Activated CD8-positive, alpha-beta T cell treated with anti-CD3 and anti-CD28 coated beads for 36 hours (primary cell): ENCODE measurements around the gene ASB1. TPM values are rescaled to one million over a fixed set of nuclear protein-coding genes. Genes with fewer than 3 reads are reported as not detected.

Source experiments
- ATAC-seq: fragments of 200-7000 bp; cut with Tn5 transposase; one replicate; pipeline ENCODE4 v1.10.0; 2021; ENCODE audit warnings: mild to moderate bottlenecking, moderate library complexity
- CTCF ChIA-PET: fragments of 350-600 bp; sonication (Branson Sonifier 250); formaldehyde crosslinking; loops from one replicate; lab custom pipeline; 2021; ENCODE audit warnings: antibody characterized with exemption; lab: Charles Lee
- POLR2A ChIA-PET: fragments of 350-600 bp; sonication (Branson Sonifier 250); formaldehyde crosslinking; loops from one replicate; lab custom pipeline; 2021; ENCODE audit warnings: antibody characterized with exemption; lab: Charles Lee
- DNase-seq: peaks from one replicate; pipeline ENCODE4 v3.0.0-alpha.2; 2020
- H3K27ac Mint-ChIP-seq: one replicate; pipeline ENCODE4 v1.8.0; 2021; ENCODE audit warnings: mild to moderate bottlenecking, mixed read lengths
- H3K27me3 Mint-ChIP-seq: one replicate; pipeline ENCODE4 v1.8.0; 2021; ENCODE audit warnings: mixed read lengths
- H3K36me3 Mint-ChIP-seq: one replicate; pipeline ENCODE4 v1.8.0; 2021; ENCODE audit warnings: low read depth, mixed read lengths
- H3K4me1 Mint-ChIP-seq: one replicate; pipeline ENCODE4 v1.8.0; 2021; ENCODE audit warnings: low read depth, mixed read lengths
- H3K4me3 Mint-ChIP-seq: one replicate; pipeline ENCODE4 v1.8.0; 2021; ENCODE audit warnings: mild to moderate bottlenecking, moderate library complexity, mixed read lengths
- H3K9me3 Mint-ChIP-seq: one replicate; pipeline ENCODE4 v1.8.0; 2021; ENCODE audit warnings: mixed read lengths
- intact Hi-C: fragments of 100-400 bp; cut with micrococcal nuclease; formaldehyde crosslinking; loops from one replicate; pipeline ENCODE4 v1.10.0; 2022
- total RNA-seq, 2 experiments: library from RNA; stranded (reverse); gene quantifications; one replicate each; pipeline ENCODE4 v1.2.3, GENCODE V29; 2021
- TF ChIP-seq, protein P1 (sequence below): fragments of 200-600 bp; IDR thresholded peaks from one replicate; pipeline ENCODE4 v1.8.0; 2022; ENCODE audit warnings: antibody characterized with exemption, mild to moderate bottlenecking

The ASB1 gene
- total RNA-seq, 2 experiments from 2014 or later = 39.8 to 48.1 TPM

DNA sequence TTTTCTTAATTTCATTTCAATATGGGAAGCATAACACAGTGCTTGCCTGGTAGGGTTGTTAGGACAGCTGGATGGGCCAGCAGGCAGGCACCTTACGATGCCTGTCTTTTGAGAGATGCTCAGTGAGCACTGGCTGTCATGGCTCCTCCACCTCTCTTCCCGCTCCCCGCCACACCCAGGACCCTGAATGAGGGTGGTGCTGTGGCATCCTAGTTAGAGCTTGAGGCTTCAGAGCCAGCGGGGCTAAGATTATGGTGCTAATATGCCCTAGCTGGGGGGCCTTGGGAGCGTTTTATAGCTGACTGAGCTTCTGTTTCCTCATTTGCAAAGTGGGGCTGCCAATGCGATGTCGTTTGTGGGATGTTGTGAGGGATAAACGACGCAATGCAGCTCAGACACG lies 37.7 kb downstream of the ASB1 start:
- Mint-ChIP-seq H3K36me3 (peaks cover 6% of the 10 kb centered on the region), H3K9me3 (peaks cover 6% of the 10 kb centered on the region), H3K27ac (no peak overlapping the region), H3K4me1 (no peaks in the 10 kb centered on the region), H3K27me3 (no peaks in the 10 kb centered on the region), H3K4me3 (no peak overlapping the region)
- no peak for ATAC-seq
- ChIA-PET CTCF (interaction anchor here (1.1 to 2.0 kb wide), 5 partner anchors 9 to 107 kb away, joined by 3 to 16 read pairs (median 4); no protein-coding TSS in a partner anchor), POLR2A (no interaction called here)
- TF ChIP-seq, protein P1, sequence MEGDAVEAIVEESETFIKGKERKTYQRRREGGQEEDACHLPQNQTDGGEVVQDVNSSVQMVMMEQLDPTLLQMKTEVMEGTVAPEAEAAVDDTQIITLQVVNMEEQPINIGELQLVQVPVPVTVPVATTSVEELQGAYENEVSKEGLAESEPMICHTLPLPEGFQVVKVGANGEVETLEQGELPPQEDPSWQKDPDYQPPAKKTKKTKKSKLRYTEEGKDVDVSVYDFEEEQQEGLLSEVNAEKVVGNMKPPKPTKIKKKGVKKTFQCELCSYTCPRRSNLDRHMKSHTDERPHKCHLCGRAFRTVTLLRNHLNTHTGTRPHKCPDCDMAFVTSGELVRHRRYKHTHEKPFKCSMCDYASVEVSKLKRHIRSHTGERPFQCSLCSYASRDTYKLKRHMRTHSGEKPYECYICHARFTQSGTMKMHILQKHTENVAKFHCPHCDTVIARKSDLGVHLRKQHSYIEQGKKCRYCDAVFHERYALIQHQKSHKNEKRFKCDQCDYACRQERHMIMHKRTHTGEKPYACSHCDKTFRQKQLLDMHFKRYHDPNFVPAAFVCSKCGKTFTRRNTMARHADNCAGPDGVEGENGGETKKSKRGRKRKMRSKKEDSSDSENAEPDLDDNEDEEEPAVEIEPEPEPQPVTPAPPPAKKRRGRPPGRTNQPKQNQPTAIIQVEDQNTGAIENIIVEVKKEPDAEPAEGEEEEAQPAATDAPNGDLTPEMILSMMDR = no peak
- no peak for DNase-seq
- intact Hi-C loops = loop anchor here (5.0 kb wide), 1 partner anchor 92 kb away; no protein-coding TSS in a partner anchor

DNA sequence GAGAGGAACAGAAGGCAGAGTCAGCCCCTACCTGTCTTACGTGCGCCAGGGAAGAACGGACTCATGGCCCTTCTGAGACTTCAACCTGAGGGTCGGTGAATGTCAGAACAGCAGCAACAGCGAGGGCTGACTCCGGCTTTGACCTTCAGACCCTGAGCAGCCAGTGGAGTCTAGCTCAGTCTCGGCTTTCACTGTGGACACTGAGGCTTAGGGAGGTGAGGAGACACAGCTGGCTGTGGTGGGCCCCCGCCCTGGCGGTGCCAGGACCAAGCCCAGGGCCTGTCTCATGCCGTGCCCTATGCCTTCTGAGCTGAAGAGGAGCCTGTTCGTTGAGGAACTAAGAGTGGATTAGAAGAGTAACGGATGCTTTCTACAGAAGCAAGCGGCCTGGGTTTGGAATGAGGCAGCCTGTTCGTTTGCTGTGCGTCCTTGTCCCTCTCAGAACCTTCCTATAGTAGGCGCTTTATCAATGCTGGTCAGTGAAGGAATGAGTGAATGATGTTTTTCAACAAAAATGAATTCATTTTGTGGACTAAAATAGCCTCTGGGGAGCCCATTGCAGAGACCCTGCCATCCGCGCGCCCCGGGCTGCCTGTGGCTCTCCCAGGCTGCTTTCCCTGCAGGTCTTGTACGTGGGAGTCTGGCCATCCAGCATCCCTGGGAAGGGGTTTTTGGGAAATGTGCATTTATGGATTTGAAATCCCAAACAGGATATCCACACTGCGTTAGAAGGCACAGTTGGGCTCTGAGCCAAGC lies 38.9 kb downstream of the ASB1 start:
- intact Hi-C loops = no loop called here
- Mint-ChIP-seq H3K4me3 (no peak overlapping the region), H3K27ac (no peak overlapping the region), H3K27me3 (no peaks in the 10 kb centered on the region), H3K4me1 (no peaks in the 10 kb centered on the region), H3K9me3 (peaks cover 12% of the 10 kb centered on the region), H3K36me3 (peaks cover 12% of the 10 kb centered on the region)
- ChIA-PET POLR2A (no interaction called here), CTCF (interaction anchor here (1.1 to 3.5 kb wide), 5 partner anchors 8 to 108 kb away, joined by 3 to 19 read pairs (median 5); no protein-coding TSS in a partner anchor)
- no peak for DNase-seq
- no peak for ATAC-seq
- TF ChIP-seq, protein P1 = no peak

DNA sequence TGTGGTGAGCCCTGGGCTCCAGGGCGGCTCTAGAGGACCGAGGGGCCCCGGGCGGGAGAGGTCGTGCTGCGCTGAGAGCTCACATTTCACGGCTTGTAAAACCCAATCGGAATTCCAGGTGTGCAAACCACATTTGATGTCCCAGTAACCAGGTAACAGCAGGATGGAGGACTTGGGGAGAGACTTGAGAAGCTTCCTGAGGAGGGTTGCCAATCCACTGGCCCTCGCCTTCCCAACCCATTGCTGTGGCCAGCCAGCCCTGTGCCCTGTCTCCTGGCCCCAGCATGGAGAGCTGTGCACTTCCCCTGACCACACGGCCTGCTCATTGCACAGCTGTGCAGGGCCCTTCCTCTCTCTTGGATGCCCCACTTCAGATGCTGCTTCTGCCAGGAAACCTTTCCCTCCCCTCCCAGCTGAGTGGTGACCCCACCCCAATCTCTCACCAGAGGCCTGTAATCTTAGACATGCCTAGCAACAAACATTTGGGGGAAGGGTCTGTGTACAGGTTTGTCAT lies 39.6 kb downstream of the ASB1 start:
- no peak for ATAC-seq
- H3K4me3 Mint-ChIP-seq = no peak overlapping the region
- POLR2A ChIA-PET = interaction anchor here (1.0 kb wide), 1 partner anchor 11 kb away, joined by 3 read pairs; no protein-coding TSS in a partner anchor

DNA sequence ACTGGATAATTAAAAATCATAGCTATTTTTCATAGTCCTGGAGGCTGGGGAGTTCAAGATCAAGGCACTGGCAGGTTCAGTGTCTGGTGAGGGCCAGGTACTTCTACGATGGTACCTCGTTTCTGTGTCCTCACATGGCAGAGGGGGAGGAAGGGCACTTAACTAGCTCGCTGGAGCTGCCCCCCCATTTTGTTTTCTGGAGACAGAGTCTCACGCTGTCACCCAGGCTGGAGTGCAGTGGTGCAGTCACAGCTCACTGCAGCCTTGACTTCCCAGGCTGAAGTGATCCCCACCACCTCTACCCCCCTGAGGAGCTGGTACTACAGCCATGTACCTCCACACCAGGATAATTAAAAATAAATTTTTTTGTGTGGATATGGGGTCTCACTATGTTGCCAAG lies 40.3 kb downstream of the ASB1 start:
- CTCF ChIA-PET = interaction anchor here (1.3 to 3.5 kb wide), 4 partner anchors 89 to 107 kb away, joined by 3 to 19 read pairs (median 4); no protein-coding TSS in a partner anchor
- DNase-seq (no peak), ATAC-seq (no peak)
- Mint-ChIP-seq H3K4me1 (no peaks in the 10 kb centered on the region), H3K36me3 (peaks cover 12% of the 10 kb centered on the region), H3K27me3 (no peaks in the 10 kb centered on the region), H3K27ac (no peak overlapping the region), H3K9me3 (peaks cover 16% of the 10 kb centered on the region), H3K4me3 (no peak overlapping the region)
- intact Hi-C loops = no loop called here
- POLR2A ChIA-PET = interaction anchor here (1.0 kb wide), 1 partner anchor 12 kb away, joined by 3 read pairs; no protein-coding TSS in a partner anchor
- TF ChIP-seq, protein P1 = no peak

More for the DNA sequence above, 39.6 kb downstream of the ASB1 start:
- TF ChIP-seq, protein P1 = no peak
- DNase-seq = no peak
- Mint-ChIP-seq H3K27ac (no peak overlapping the region), H3K9me3 (peaks cover 13% of the 10 kb centered on the region), H3K4me1 (no peaks in the 10 kb centered on the region), H3K36me3 (peaks cover 12% of the 10 kb centered on the region), H3K27me3 (no peaks in the 10 kb centered on the region)
- intact Hi-C loops = no loop called here
- CTCF ChIA-PET = interaction anchor here (1.3 to 3.5 kb wide), 4 partner anchors 89 to 107 kb away, joined by 3 to 19 read pairs (median 4); no protein-coding TSS in a partner anchor
